Breast epithelium (tissue), 3 donors: ENCODE results near the gene MAML3.

Source experiments
- POLR2AphosphoS5 ChIP-seq, 3 donors: sonication (generic); formaldehyde crosslinking; IDR thresholded peaks; one replicate each; pipeline ENCODE4 v1.6.1; 2017; ENCODE audit warnings: antibody characterized with exemption in 3 of 3
- TF ChIP-seq, protein P1 (sequence below), 3 donors: fragments of 450-650 bp; IDR thresholded peaks; one replicate each; pipeline ENCODE4 v1.5.1; 2016 to 2017; ENCODE audit warnings: antibody characterized with exemption in 3 of 3, mild to moderate bottlenecking in 3 of 3, moderate library complexity in 3 of 3

DNA sequence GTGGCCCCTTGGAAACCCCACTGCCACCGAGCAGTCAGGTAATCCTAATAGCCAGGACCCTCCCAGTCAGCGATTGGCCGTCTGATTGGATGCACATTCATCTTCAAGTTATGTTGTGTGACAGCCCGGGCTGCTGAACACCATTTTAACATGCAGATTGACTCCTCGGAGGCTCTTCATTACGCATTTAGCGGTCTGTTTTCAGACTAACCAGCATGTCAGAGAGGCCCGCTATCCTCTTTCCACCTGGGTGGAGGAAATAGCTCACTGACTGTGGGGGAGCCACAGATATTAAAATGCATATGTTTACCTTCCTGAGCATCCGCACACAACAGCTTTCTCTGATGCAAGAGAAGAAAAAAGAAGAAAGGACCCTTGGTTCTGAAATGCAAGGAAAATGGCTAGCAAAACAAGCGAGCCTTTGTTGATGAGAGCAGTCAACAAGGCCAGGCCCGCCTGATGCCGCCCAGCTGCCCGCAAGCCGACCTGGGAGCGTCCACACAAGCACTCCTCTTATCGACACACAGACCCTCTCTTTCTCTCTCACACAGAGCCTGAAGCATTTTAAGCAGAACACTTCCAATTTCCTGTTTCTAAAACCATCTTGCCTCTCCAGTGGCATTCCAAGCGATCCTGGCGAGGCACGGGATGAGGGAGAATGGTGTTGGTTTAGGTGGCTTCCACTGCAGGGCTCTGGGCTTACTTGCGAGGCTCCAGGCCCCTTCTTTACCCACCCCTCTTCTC, 370.1 kb downstream of the MAML3 start:
- TF ChIP-seq, protein P1, sequence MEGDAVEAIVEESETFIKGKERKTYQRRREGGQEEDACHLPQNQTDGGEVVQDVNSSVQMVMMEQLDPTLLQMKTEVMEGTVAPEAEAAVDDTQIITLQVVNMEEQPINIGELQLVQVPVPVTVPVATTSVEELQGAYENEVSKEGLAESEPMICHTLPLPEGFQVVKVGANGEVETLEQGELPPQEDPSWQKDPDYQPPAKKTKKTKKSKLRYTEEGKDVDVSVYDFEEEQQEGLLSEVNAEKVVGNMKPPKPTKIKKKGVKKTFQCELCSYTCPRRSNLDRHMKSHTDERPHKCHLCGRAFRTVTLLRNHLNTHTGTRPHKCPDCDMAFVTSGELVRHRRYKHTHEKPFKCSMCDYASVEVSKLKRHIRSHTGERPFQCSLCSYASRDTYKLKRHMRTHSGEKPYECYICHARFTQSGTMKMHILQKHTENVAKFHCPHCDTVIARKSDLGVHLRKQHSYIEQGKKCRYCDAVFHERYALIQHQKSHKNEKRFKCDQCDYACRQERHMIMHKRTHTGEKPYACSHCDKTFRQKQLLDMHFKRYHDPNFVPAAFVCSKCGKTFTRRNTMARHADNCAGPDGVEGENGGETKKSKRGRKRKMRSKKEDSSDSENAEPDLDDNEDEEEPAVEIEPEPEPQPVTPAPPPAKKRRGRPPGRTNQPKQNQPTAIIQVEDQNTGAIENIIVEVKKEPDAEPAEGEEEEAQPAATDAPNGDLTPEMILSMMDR (IDR thresholded peaks at IDR 0.05) = no peak
- no peak for TF ChIP-seq POLR2AphosphoS5 (IDR thresholded peaks at IDR 0.05)
